ENCODE results near the gene OASL.

DNA sequence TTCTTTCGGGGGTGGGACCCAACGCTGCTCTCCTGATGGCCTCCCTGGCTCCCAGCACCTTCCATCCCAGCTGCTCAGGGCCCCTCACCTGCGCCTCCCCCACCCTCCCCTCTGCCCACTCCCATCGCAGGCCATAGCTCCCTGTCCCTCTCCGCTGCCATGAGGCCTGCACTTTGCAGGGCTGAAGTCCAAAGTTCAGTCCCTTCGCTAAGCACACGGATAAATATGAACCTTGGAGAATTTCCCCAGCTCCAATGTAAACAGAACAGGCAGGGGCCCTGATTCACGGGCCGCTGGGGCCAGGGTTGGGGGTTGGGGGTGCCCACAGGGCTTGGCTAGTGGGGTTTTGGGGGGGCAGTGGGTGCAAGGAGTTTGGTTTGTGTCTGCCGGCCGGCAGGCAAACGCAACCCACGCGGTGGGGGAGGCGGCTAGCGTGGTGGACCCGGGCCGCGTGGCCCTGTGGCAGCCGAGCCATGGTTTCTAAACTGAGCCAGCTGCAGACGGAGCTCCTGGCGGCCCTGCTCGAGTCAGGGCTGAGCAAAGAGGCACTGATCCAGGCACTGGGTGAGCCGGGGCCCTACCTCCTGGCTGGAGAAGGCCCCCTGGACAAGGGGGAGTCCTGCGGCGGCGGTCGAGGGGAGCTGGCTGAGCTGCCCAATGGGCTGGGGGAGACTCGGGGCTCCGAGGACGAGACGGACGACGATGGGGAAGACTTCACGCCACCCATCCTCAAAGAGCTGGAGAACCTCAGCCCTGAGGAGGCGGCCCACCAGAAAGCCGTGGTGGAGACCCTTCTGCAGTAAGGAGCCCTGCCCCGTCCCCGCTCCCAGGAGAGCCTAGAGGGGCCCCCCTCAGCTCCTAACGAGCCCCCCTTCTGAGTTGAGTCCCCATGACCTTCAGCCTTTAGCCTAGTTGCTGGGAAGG is 60.5 kb downstream of the OASL start, which contains the start of gene HNF1A:
- TF ChIP-seq CTCF (IDR thresholded peaks at IDR 0.05 in 8 of 11, conservative IDR thresholded peaks at IDR 0.05 in 3 of 11), result no peak
- TF ChIP-seq POLR2A (IDR thresholded peaks at IDR 0.05), result no peak

Measured in spleen (tissue), 7 donors.